RWPE1 (cell line): Measurements from ENCODE around the gene MOAP1.

ENCODE experiments used
- CTCF ChIA-PET: fragments of 350-600 bp; sonication (Branson Sonifier 250); formaldehyde crosslinking; extraction: SDS; loops from one replicate; lab custom pipeline; 2021; lab: Yijun Ruan, JAX
- POLR2A ChIA-PET: fragments of 400-600 bp; formaldehyde crosslinking; extraction: SDS; loops from one replicate; lab custom pipeline; 2020; ENCODE audit warnings: antibody characterized with exemption; ENCODE audit not compliant: low non-redundant PET; lab: Yijun Ruan, JAX
- DNase-seq: peaks from one replicate; pipeline ENCODE4 v3.0.0; 2012; ENCODE audit warnings: low spot score
- H3K27ac ChIP-seq: fragments of 450-650 bp; 2 replicates; pipeline ENCODE4 v1.5.1; 2017
- TF ChIP-seq, protein P1 (sequence below): fragments of 450-650 bp; conservative IDR thresholded peaks from 2 replicates; pipeline ENCODE4 v1.5.1; 2017; ENCODE audit warnings: low read depth, mild to moderate bottlenecking

Gene MOAP1

DNA sequence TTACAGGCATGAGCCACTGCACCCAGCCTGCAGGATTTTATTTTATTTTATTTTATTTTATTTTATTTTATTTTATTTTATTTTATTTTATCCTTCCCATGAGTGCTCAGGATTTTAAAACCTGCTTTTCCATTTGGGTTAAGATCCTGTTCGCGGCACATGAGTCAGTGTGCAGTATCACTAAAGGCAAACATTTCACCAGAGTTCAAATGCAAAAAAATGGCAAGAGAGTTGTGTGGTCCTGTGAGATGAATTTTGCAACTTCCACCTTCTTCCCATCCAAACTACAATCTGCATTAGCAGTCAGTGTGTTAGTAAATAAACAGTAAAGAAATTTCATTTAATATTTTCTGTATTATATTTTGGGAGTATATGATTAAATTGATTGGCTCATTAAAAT is 29.0 kb downstream of the MOAP1 start:
- no peak for DNase-seq
- ChIA-PET CTCF (no interaction called here), POLR2A (interaction anchor here (0.6 kb wide), 1 partner anchor 276 kb away, joined by 3 read pairs; no protein-coding TSS in a partner anchor)
- TF ChIP-seq, protein P1, sequence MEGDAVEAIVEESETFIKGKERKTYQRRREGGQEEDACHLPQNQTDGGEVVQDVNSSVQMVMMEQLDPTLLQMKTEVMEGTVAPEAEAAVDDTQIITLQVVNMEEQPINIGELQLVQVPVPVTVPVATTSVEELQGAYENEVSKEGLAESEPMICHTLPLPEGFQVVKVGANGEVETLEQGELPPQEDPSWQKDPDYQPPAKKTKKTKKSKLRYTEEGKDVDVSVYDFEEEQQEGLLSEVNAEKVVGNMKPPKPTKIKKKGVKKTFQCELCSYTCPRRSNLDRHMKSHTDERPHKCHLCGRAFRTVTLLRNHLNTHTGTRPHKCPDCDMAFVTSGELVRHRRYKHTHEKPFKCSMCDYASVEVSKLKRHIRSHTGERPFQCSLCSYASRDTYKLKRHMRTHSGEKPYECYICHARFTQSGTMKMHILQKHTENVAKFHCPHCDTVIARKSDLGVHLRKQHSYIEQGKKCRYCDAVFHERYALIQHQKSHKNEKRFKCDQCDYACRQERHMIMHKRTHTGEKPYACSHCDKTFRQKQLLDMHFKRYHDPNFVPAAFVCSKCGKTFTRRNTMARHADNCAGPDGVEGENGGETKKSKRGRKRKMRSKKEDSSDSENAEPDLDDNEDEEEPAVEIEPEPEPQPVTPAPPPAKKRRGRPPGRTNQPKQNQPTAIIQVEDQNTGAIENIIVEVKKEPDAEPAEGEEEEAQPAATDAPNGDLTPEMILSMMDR = no peak
- no peak overlapping the region for H3K27ac ChIP-seq

DNA sequence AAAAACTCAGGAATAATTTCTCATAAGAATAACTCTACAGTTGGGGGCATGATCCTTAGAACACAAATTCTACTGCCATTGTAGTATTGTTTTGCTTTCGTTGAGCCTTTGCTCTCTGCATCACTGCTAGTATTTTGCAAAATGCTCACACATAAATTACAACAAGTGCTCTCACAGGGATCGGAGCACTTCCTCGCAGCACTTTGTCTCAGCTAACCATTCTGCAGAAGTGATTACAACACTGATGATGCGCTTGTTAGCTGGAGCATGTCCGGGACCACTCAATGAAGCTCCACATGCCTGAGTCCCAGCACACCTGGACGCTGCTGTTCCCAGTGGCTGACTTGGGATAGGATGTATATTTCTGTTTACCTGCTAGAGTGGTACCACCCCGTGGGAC is 31.6 kb downstream of the MOAP1 start:
- no peak for DNase-seq
- no peak overlapping the region for H3K27ac ChIP-seq
- POLR2A ChIA-PET = no interaction called here
- CTCF ChIA-PET = no interaction called here
- TF ChIP-seq, protein P1 = no peak

DNA sequence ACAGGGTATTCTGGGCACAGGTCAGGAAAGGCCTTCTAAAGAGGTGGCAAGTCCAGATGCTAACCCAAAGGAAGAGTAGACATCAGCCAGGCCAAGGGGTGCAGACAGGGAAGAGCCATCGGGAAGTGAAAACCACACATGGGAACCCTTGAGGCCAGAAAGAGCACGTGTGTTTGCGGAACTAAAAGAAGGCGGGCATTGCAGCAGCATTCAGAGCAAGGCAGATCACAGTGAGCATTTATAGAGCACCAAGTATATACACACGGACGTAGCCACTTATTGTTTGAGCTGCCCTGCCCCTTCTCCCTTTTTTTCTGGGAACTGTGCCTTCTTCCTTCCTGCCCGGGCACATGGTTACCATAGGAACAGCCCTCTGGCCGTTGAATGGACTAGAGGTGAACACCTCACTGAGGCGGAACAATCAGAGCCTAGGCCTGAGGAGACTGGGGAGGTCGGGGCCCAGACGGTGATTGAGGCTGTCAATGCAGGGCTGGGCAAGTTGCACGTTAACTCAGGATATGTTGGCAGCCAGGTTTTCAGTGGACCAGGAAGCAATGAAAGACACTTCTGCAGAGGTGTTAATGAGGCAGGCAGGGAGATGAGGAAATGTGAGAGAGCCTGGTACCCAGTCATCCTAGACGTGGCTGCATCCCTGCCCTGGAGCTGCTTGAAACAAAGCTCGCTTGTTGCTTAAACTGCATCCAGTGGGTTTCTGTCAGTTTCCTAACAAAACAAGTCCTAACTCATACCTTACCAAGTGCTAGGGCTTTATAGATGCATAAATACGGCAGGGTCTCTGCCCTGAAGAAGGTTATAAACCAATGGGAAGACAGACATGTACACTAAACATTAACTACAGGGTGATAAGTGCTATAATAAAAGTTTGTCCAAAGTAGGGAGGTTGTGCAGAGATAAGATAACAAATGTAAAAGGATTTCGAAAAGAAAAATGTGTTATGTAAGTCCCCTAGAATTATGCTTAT is 34.2 kb downstream of the MOAP1 start:
- TF ChIP-seq, protein P1 = no peak
- ChIA-PET POLR2A (no interaction called here), CTCF (interaction anchor here (0.7 to 1.0 kb wide), 2 partner anchors 34 to 37 kb away, joined by 3 read pairs; partner anchors contain the start of gene MOAP1)
- DNase-seq = peak; percentile 33
- peak overlapping the region; percentile 73 for H3K27ac ChIP-seq

DNA sequence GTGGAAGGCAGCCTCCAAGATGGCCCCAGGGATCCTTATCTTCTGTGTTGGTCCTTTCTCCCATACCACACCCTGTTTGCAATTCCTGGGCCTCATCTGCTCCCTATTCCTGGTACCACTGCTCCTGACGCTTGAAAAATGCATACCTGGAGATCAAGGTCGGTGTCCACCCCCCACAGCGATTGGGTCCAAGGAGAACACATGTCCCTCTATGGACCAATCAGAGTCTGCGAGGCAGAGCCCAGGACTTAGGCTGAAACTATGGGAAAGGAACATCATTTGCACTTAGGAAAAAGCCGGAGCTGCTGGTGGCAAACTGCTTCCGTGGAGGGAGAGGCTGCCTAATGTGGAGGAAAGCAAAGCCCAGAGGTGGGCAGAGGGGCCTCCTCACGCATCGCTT is 35.7 kb downstream of the MOAP1 start:
- no peak for DNase-seq
- TF ChIP-seq, protein P1 = no peak
- ChIA-PET POLR2A (no interaction called here), CTCF (interaction anchor here (0.7 kb wide), 1 partner anchor 174 kb away, joined by 6 read pairs; no protein-coding TSS in a partner anchor)
- peak overlapping the region; percentile 73; the same call in 1 of the 2 replicates for H3K27ac ChIP-seq

DNA sequence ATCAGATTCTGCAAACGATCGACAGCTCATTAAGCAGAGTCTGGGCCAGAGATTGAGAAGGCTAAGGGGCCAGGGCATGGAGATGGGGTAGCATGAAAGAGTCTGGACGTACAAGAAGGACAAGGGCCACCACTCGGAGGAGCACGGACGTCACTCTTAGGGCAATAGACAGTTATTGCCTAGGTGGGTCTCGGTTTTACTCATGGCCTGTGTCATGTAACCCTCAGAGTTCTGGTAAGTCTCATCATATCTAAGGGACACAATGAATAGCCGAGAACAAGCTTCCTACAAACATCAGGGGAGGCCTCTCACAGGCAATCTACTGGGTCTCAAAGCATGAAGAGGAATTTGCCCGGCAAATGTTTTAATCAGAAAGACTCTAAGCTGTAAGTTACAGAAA is 38.6 kb downstream of the MOAP1 start:
- H3K27ac ChIP-seq = no peak overlapping the region
- ChIA-PET CTCF (interaction anchor here (0.6 to 0.8 kb wide), 2 partner anchors 71 to 1344 kb away, joined by 3 to 5 read pairs; no protein-coding TSS in a partner anchor), POLR2A (no interaction called here)
- DNase-seq = no peak
- TF ChIP-seq, protein P1 = no peak

DNA sequence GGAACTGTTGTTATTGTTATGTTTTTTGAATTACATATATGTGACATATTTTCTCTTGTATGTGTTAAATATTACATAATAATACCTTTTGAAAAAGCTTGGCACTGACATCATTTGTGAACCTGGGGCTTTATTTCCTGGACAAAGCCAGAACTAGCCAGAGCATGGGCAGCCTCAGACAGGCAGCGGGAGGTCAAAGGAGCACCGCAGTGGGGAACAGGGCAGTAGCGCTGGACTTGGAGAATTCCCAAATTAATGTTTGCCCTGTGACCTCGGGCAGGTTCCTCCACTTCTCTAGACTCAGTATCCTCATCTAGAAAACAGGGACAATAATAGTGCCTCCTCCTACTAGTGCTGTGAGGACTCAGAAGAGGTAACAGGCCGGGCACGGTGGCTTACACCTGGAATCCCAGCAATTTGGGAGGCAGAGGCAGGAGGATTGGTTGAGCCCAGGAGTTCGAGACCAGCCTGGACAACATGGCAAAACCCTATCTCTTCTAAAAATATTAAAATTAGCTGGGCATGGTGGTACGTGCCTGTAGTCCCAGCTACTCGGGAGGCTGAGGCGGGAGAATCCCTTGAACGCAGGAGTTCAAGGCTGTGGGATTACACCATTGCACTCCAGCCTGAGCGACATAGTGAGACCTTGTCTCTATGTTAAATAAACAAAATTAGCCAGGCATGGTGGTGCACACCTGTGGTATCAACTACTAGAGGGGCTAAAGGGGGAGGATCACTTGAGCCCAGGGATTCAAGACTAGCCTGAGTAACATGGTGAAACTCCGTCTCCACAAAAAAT is 41.6 kb downstream of the MOAP1 start:
- POLR2A ChIA-PET = no interaction called here
- TF ChIP-seq, protein P1 = no peak
- DNase-seq = no peak
- no peak overlapping the region for H3K27ac ChIP-seq
- CTCF ChIA-PET = interaction anchor here (0.5 to 0.8 kb wide), 2 partner anchors 11 to 28 kb away, joined by 3 to 4 read pairs; no protein-coding TSS in a partner anchor
